Loucy (cell line): ENCODE measurements around the gene OGFR.

ENCODE experiments used
- CTCF ChIP-seq: fragments of 200-600 bp; sonication (generic); conservative IDR thresholded peaks from 2 replicates; pipeline ENCODE4 v1.5.1; 2014; ENCODE audit warnings: mild to moderate bottlenecking, antibody characterized with exemption, low read length
- EZH2phosphoT487 ChIP-seq: fragments of 200-600 bp; IDR thresholded peaks from 2 replicates; pipeline ENCODE4 v1.6.1; 2018; ENCODE audit warnings: antibody characterized with exemption, mild to moderate bottlenecking, moderate library complexity, borderline replicate concordance

GRCh38 chr20:62832951-62833391, 28.3 kb downstream of the OGFR start:
- TF ChIP-seq CTCF (no peak), EZH2phosphoT487 (no peak)
